ENCODE results near the gene TARBP1.
"Not testable (repeated sequence)": the region's sequence is repeated elsewhere in the genome, so short reads cannot be mapped to it uniquely, and the experiment has no call there.

TARBP1 gene

GRCh38 chr1:234437423-234438171 lies 41.4 kb downstream of the TARBP1 start:
- no peak for DNase-seq

- no peak for DNase-seq
Observed at GRCh38 chr1:234435620-234436019, 43.4 kb downstream of the TARBP1 start.

DNA sequence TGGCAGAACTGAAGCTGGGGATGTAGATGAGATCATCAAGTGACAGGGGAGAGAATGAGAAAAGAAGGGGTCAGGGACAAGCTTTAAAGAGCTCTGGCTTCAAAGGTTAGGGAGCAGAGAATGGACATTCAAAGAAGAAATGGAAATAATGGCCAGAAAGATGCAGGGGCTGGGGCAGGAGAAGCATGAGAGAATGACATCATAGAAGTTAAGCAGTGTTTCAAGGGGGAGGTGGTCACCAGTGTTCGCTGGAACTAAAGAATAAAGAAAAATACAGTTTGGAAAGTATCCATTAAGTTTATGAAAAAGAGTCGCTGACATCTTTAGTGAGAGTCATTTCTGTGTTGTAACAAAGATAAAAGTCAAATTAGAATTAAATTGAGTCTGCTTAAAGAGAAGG lies 44.3 kb downstream of the TARBP1 start:
- DNase-seq = no peak

GRCh38 chr1:234433563-234434285 lies 45.3 kb downstream of the TARBP1 start:
- DNase-seq = no peak

- DNase-seq = no peak
Observed at GRCh38 chr1:234431255-234431654, 47.7 kb downstream of the TARBP1 start.

DNA sequence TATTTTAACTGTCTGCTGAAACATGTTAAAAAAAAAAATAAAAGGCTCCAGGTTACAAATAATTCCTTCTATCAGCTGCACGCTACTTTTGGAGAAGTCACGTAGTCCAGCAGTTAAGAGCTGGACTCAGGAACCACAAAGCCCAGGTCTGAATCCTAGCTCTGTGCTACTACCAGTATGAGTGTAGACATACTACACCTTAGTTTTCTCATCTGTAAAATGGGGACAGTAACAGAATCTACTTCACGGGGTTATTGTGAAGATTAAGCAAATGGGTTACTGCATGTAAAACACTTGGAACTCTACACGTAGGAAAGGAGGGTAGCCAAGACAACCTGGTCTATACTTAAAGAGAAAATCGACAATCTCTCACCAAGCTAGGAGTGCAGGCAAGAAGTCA lies 48.3 kb downstream of the TARBP1 start:
- DNase-seq = no peak

- DNase-seq = no peak
Observed at GRCh38 chr1:234429434-234429806, 49.6 kb downstream of the TARBP1 start.

DNA sequence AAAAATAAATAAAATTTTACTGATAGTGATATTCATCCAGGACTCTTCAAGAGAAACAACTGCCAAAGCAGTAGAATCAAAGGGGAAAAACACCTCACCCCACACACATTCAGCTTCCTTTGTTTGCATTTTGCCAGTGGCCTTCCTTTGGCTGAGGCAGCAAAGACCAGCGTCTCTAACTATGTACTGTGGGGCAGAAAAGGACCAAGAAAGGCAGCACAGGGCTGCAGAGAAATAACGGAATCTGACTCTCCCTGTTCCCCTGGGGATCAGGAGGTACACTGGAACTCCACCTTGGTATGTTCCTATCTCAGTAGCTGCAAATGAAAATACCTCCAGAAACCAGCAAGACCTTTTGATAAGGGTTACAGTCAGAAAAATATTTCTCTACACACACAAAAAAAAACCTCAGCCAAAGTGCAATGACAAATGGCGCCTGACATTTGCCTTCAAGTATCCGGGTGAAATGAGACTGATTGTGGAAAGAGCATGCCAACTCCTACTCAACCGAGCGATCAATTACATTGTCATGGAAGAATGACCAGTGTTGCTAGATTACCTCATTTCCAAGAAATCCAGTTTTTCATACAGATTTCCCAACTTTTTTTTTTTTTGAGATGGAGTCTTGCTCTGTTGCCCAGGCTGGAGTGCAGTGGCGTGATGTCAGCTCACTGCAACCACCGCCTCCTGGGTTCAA lies 50.9 kb downstream of the TARBP1 start:
- DNase-seq = no peak

GRCh38 chr1:234413990-234414389 lies 65.0 kb downstream of the TARBP1 start:
- no peak for DNase-seq

- no peak for DNase-seq
Observed at GRCh38 chr1:234413485-234413884, 65.5 kb downstream of the TARBP1 start.

GRCh38 chr1:234412830-234413229 lies 66.1 kb downstream of the TARBP1 start:
- no peak for DNase-seq

- DNase-seq = no peak
Observed at GRCh38 chr1:234409328-234409727, 69.7 kb downstream of the TARBP1 start.

- no peak for DNase-seq
Observed at GRCh38 chr1:234408757-234409156, 70.2 kb downstream of the TARBP1 start.

DNA sequence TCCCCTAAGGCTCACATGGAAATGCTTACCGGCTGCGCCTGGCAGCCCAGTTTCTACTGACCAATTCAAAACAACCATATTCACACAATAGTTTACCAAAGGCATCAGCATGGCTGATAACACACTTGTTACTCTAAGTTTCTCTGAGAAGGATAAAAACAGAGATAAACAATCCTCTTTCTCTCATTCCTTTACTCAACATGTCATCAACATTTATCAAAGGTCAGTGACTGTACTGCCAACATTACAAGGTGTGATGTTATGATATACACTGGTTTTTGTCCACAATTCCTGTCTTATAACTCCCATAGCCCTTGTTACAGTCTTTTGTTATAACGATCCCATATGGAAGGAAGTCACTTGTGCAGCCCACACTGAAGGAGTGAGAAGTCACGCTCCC lies 72.1 kb downstream of the TARBP1 start:
- no peak for DNase-seq

DNA sequence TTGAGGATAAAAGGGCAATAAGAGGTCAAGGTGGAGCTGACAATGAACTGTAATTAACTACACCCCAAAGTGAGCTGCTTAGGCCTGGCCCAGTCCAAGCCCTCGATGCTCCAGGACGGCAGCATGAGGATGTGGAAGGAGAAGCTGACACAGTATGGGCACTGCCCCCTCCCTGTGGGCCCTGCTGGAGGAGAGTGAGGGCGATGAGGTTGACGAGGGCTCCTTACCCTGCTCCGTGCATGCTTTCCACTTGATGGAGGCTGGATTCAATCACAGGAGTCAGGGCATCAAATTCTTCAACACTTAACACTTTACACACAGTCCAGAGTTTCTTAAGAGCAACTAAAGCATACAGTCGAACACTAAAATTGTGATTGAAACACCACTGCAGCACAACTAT lies 73.3 kb downstream of the TARBP1 start:
- no peak for DNase-seq

DNA sequence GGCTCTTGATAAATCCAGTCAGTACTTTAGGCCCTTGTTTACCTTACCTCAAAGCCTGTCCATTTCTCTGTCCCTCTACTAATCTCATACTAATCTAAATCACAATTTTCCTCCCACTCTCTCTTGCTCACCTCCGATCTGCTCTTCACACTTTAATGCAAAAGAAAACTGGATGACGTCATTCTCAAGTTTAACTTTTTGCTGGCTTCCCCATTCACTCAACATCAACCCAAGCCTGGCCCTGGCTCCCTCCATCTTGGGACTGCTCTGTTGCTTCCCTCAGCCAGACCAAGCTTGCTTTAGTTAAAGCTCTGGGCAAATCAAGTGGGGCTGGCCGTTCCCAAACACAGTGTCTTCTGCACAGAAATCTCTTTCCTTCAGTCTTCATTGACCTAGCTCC lies 76.0 kb downstream of the TARBP1 start:
- no peak for DNase-seq

DNA sequence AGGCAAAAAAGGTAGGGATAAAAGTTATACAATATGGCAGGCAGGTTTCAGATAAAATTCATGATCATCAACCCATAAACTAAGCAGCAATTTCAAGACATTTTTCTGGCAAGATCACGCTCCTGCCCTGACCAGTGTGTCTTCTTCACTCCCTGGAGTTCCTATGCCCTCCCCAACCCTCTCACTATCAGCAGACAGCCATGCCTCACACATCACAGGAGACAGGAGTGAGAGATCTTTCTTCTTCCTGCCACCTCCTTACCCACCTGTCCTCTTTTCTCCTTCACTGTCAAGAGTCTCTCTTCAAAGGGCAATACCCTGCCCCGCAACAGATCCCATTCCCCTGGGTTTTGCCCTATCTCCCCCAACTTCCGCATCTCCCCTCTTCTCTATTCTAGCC lies 77.3 kb downstream of the TARBP1 start:
- no peak for DNase-seq

- DNase-seq = no peak
Observed at GRCh38 chr1:234400773-234401172, 78.2 kb downstream of the TARBP1 start.

- DNase-seq = not testable (repeated sequence)
Observed at GRCh38 chr1:234399515-234399914, 79.5 kb downstream of the TARBP1 start.

DNA sequence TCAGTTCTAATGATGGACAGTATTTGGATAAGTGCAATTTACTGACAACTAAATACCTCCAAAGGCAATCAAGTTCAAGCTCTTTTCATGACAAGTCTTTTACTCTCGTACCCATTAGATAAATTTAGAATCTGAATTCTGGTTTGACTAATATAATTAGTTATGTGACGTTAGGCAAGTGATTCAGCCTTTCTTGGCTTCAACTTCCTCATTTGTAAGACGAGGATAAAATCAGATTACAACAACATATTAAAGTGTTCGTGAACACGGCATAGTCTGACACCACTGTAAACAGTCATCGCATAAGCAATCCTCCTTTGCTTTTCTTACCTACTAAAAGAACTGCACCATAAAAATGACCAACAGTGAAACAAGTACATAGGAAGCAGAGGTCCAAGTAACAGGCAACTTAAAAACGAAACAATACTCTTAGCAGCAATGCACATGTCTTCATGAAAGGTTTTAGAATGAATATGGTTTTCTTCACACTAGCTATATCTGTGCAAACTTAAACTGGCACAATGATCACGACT lies 80.1 kb downstream of the TARBP1 start:
- DNase-seq = no peak

DNA sequence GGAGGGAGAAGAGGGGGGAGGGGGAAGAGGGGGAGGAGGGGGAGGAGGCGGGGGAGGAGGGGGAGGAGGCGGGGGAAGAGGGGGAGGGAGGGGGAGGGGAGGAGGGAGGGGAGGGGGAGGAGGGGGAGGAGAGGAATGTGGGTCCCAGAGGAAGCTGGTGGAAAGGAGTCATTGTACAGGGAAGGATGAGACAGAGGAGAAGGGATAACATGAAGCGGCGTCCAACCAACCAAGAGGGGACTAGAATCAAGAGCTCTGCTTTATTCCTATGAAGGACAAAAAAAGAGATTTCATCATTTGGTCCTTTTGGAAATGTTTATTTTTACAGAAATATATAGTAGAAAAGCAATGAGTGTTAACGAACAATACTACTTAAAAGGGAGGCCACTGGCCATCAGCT lies 81.2 kb downstream of the TARBP1 start:
- no peak for DNase-seq

DNA sequence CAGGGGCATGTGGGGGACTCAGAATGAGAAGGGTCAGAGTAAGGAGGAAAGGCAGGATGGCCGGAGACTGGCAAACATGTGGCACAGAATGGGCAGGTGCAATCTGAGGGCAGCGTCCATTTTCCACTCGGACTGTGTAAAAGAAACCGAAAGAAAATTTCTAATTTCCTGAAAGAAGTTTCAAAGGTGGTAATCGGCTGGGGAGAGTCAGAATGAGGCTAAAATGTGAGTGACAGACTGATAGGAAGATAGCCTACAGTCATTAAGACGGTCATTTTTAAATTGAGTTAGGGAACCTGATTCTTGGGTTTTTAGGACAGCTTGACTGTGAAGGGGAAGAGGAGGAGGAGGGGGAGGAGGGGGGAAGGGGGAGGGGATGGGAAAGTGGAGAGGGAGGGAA lies 82.1 kb downstream of the TARBP1 start:
- no peak for DNase-seq

GRCh38 chr1:234396092-234396491 lies 82.9 kb downstream of the TARBP1 start:
- DNase-seq = no peak
